Esophagus muscularis mucosa (tissue), 3 donors: ENCODE data around the gene GRB14.

Source experiments
- CTCF ChIP-seq, 3 experiments: fragments of 200-600 bp in 2 of 3; fragments of 450-650 bp in 1 of 3; sonication (generic) in 2 of 3; IDR thresholded peaks; one replicate each; pipeline ENCODE4 v1.5.1; 2017 to 2019; ENCODE audit warnings: antibody characterized with exemption in 3 of 3, mild to moderate bottlenecking in 2 of 3, moderate library complexity in 1 of 3
- POLR2A ChIP-seq: fragments of 450-650 bp; IDR thresholded peaks from one replicate; pipeline ENCODE4 v1.6.1; 2017; ENCODE audit warnings: antibody characterized with exemption, moderate library complexity, mild to moderate bottlenecking, low read depth

GRCh38 chr2:164479460-164479859 lies 141.8 kb downstream of the GRB14 start:
- TF ChIP-seq CTCF (IDR thresholded peaks at IDR 0.05) (peak in 2 of 3 experiments; percentile 35 to 43), POLR2A (no peak)
